Endothelial cell of umbilical vein (primary cell): ENCODE data around the gene ZNF516. TPM values are rescaled to one million over a fixed set of nuclear protein-coding genes. Genes with fewer than 3 reads are reported as not detected.

Source experiments
- BruUV-seq: library from RNA; stranded (reverse); fragments of 400-500 nt; replicated peaks from 2 replicates; lab custom pipeline; 2021; lab: Mats Ljungman, UMichigan
- CTCF ChIA-PET: fragments of 300-600, 350-600 bp; sonication (Branson Sonifier 250); formaldehyde crosslinking; loops from one replicate; lab custom pipeline; 2021; ENCODE audit warnings: antibody characterized with exemption, inconsistent platforms; lab: Charles Lee
- POLR2A ChIA-PET: fragments of 300-600, 350-600 bp; sonication (Branson Sonifier 250); formaldehyde crosslinking; loops from one replicate; lab custom pipeline; 2021; ENCODE audit warnings: antibody characterized with exemption, inconsistent platforms; lab: Charles Lee
- DNase-seq: peaks from one replicate; pipeline ENCODE4 v3.0.0-alpha.2; 2011; ENCODE audit warnings: low read depth, low spot score
- FAIRE-seq: peaks from 2 replicates; lab custom pipeline; 2011; peaks lifted over from hg19 to GRCh38; lab: Jason Lieb, UNC
- H2AFZ ChIP-seq: 2 replicates; pipeline ENCODE4 v1.6.0; 2012; ENCODE audit warnings: low read depth, low read length, control low read depth, inconsistent platforms
- H3K27ac ChIP-seq: 2 replicates; pipeline ENCODE4 v1.5.1; 2011; ENCODE audit warnings: low read depth, mild to moderate bottlenecking, control low read depth, low read length, moderate library complexity; ENCODE audit not compliant: insufficient read depth
- H3K27me3 ChIP-seq, 2 experiments: 2 replicates each; pipeline versions ENCODE4 v1.6.0 to v1.6.1; 2011; ENCODE audit warnings: low read length in 2 of 2, mixed read lengths in 1 of 2; ENCODE audit not compliant: control insufficient read depth in 2 of 2, insufficient read depth in 2 of 2
- H3K36me3 ChIP-seq, 2 experiments: 2 replicates in 1 of 2; 3 replicates in 1 of 2; pipeline ENCODE4 v1.5.1; 2011; ENCODE audit warnings: low read length in 2 of 2, mild to moderate bottlenecking in 1 of 2, moderate library complexity in 1 of 2; ENCODE audit not compliant: control insufficient read depth in 2 of 2, insufficient read depth in 2 of 2; ENCODE audit errors: extremely low read depth in 1 of 2
- H3K4me1 ChIP-seq: 3 replicates; pipeline ENCODE4 v1.5.1; 2011; ENCODE audit warnings: mild to moderate bottlenecking, low read length; ENCODE audit not compliant: control insufficient read depth, insufficient read depth; ENCODE audit errors: extremely low read depth
- H3K4me2 ChIP-seq: 2 replicates; pipeline ENCODE4 v1.6.1; 2011; ENCODE audit warnings: low read length, control low read depth, mixed read lengths; ENCODE audit not compliant: insufficient read depth
- H3K4me3 ChIP-seq, 3 experiments: fragments of 200-600 bp in 1 of 3; sonication (generic), shearing (Covaris generic) in 1 of 3; replicated peaks in 1 of 3; 2 replicates each; pipeline ENCODE4 v1.5.1; 2011 to 2016; ENCODE audit warnings: control low read depth in 3 of 3, low read length in 3 of 3, mild to moderate bottlenecking in 2 of 3, inconsistent platforms in 1 of 3, low read depth in 1 of 3, moderate library complexity in 1 of 3; ENCODE audit not compliant: insufficient read depth in 1 of 3
- H3K79me2 ChIP-seq: 2 replicates; pipeline ENCODE4 v1.6.0; 2012; ENCODE audit warnings: low read length, inconsistent platforms; ENCODE audit not compliant: control insufficient read depth, insufficient read depth
- H3K9ac ChIP-seq: replicated peaks from 2 replicates; pipeline ENCODE3; 2011; ENCODE audit warnings: low read length, control low read depth; ENCODE audit not compliant: insufficient read depth; ENCODE audit errors: extremely low read depth
- H3K9me1 ChIP-seq: replicated peaks from 3 replicates; pipeline ENCODE4 v1.6.0; 2011; ENCODE audit warnings: mild to moderate bottlenecking, low read length; ENCODE audit not compliant: control insufficient read depth, insufficient read depth; ENCODE audit errors: extremely low read depth
- H3K9me3 ChIP-seq: replicated peaks from 2 replicates; pipeline ENCODE4 v1.5.1; 2012; ENCODE audit warnings: low read length, inconsistent platforms; ENCODE audit not compliant: control insufficient read depth, insufficient read depth
- H4K20me1 ChIP-seq: replicated peaks from 2 replicates; pipeline ENCODE3; 2011; ENCODE audit warnings: mild to moderate bottlenecking, low read length; ENCODE audit not compliant: control insufficient read depth, insufficient read depth; ENCODE audit errors: extremely low read depth
- CTCF ChIP-seq, 2 donors: IDR thresholded peaks; 1 replicate in 1 of 2; 2 replicates in 1 of 2; pipeline ENCODE4 v1.5.1; 2011; ENCODE audit warnings: low read length in 2 of 2, mild to moderate bottlenecking in 2 of 2, moderate library complexity in 2 of 2, control low read depth in 1 of 2, inconsistent platforms in 1 of 2, low read depth in 1 of 2; ENCODE audit not compliant: insufficient read depth in 1 of 2; ENCODE audit errors: extremely low read depth in 1 of 2
- EZH2 ChIP-seq: IDR thresholded peaks from 2 replicates; pipeline ENCODE4 v1.6.1; 2012; ENCODE audit warnings: borderline replicate concordance, low read depth, mild to moderate bottlenecking, moderate library complexity, low read length, inconsistent platforms; ENCODE audit not compliant: severe bottlenecking
- FOS ChIP-seq: IDR thresholded peaks from 2 replicates; pipeline ENCODE4 v1.6.1; 2011; ENCODE audit warnings: mild to moderate bottlenecking, low read length, moderate library complexity, borderline replicate concordance; ENCODE audit not compliant: insufficient read depth
- GATA2 ChIP-seq: IDR thresholded peaks from 2 replicates; pipeline ENCODE4 v1.7.0; 2011; ENCODE audit warnings: low read depth, mild to moderate bottlenecking, moderate library complexity, mixed read lengths, low read length; ENCODE audit not compliant: insufficient read length, insufficient read depth
- JUN ChIP-seq: IDR thresholded peaks from 2 replicates; pipeline ENCODE4 v1.6.1; 2011; ENCODE audit warnings: borderline replicate concordance, low read depth; ENCODE audit not compliant: insufficient read length, insufficient read depth
- MAX ChIP-seq: IDR thresholded peaks from 2 replicates; pipeline ENCODE4 v1.6.1; 2011; ENCODE audit not compliant: insufficient read depth, insufficient read length
- MYC ChIP-seq: IDR thresholded peaks from one replicate; pipeline ENCODE4 v1.6.1; 2011; ENCODE audit warnings: mild to moderate bottlenecking, low read depth, low read length
- POLR2A ChIP-seq: IDR thresholded peaks from 2 replicates; pipeline ENCODE4 v1.6.1; 2012; ENCODE audit warnings: low read depth, mild to moderate bottlenecking, control low read depth, low read length
- POLR2AphosphoS5 ChIP-seq: IDR thresholded peaks from 2 replicates; pipeline ENCODE4 v1.6.1; 2012; ENCODE audit warnings: low read depth, mild to moderate bottlenecking, control low read depth, low read length, moderate library complexity; ENCODE audit not compliant: insufficient read depth
- dilution Hi-C: fragments of 300-500 bp; cut with MboI; formaldehyde crosslinking; loops from one replicate; pipeline ENCODE4 v1.15.0; 2019; ENCODE audit warnings: low sequenced_read_pairs; ENCODE audit not compliant: extremely low pct_ligation_motif_present
- intact Hi-C: fragments of 100-400 bp; cut with micrococcal nuclease; formaldehyde crosslinking; loops from one replicate; pipeline ENCODE4 v1.10.0; 2022
- polyA plus RNA-seq, 4 experiments: library from polyadenylated mRNA; depleted of rRNA in 3 of 4; stranded (reverse) in 3 of 4; unstranded in 1 of 4; fragments of >200 nt; gene quantifications; 2 replicates each; pipeline versions ENCODE4 v1.2.1 to v1.2.3, GENCODE V29; 2011 to 2012; ENCODE audit warnings: missing spikeins in 1 of 4
- total RNA-seq: library from RNA; stranded (reverse); gene quantifications from 2 replicates; pipeline ENCODE4 v1.2.3, GENCODE V29; 2021

Gene ZNF516
- total and polyA plus RNA-seq, 2 donors (not counting 3 experiments of a cell fraction or from before 2014, with no cell fraction given): 3.6 to 19.1 TPM

GRCh38 chr18:76458522-76459311, 36.3 kb downstream of the ZNF516 start:
- POLR2A ChIA-PET: no interaction called here
- Histone ChIP-seq H3K27me3 (no peaks in the 10 kb centered on the region), H3K79me2 (no peaks in the 10 kb centered on the region), H3K9ac (no peak overlapping the region), H3K4me1 (peaks cover 4% of the 10 kb centered on the region), H3K36me3 (no peaks in the 10 kb centered on the region), H3K4me3 (no peak overlapping the region), H4K20me1 (no peaks in the 10 kb centered on the region), H3K27ac (no peak overlapping the region), H2AFZ (no peak overlapping the region), H3K4me2 (no peak overlapping the region), H3K9me3 (no peaks in the 10 kb centered on the region), H3K9me1 (no peaks in the 10 kb centered on the region)
- dilution Hi-C loops: no loop called here
- CTCF ChIA-PET: interaction anchor here (1.7 kb wide), 1 partner anchor 12 kb away, joined by 3 read pairs; no protein-coding TSS in a partner anchor
- TF ChIP-seq EZH2: no peak
- TF ChIP-seq FOS: no peak
- no peak for TF ChIP-seq GATA2
- TF ChIP-seq MYC: no peak
- TF ChIP-seq POLR2A: no peak
- no peak for TF ChIP-seq CTCF (IDR thresholded peaks at IDR 0.05; ENCODE audit: extremely low read depth in 1 of 2, insufficient read depth in 1 of 2, low read depth in 1 of 2, low read length in 2 of 2)
- TF ChIP-seq MAX: no peak
- no peak for TF ChIP-seq POLR2AphosphoS5
- no peak for TF ChIP-seq JUN
- FAIRE-seq: no peak
- intact Hi-C loops: no loop called here
- no TSS peak for BruUV-seq
- DNase-seq: no peak
